H1 (cell line): ENCODE data around the gene LTF. TPM values are rescaled to one million over a fixed set of nuclear protein-coding genes. Genes with fewer than 3 reads are reported as not detected.
"Not testable (repeated sequence)": the region's sequence is repeated elsewhere in the genome, so short reads cannot be mapped to it uniquely, and the experiment has no call there.

ENCODE experiments used
- CTCF ChIA-PET: fragments of 300-600 bp; sonication (Branson Sonifier 250); formaldehyde crosslinking; loops from one replicate; lab custom pipeline; 2021; ENCODE audit not compliant: partially characterized antibody; lab: Charles Lee
- POLR2A ChIA-PET: fragments of 300-600 bp; sonication (Branson Sonifier 250); formaldehyde crosslinking; loops from one replicate; lab custom pipeline; 2021; ENCODE audit warnings: inconsistent platforms; ENCODE audit not compliant: partially characterized antibody; lab: Charles Lee
- DNase-seq, 2 experiments: peaks; one replicate each; pipeline versions ENCODE4 v3.0.0 to v3.0.0-alpha.2; 2010 to 2022; ENCODE audit warnings: low spot score in 2 of 2, low read depth in 1 of 2, mixed read lengths in 1 of 2
- FAIRE-seq: peaks from 2 replicates; lab custom pipeline; 2011; peaks lifted over from hg19 to GRCh38; lab: Jason Lieb, UNC
- H2AFZ ChIP-seq: 2 replicates; pipeline ENCODE4 v1.8.1; 2012; ENCODE audit warnings: low read length, inconsistent platforms
- H2AK5ac ChIP-seq: 2 replicates; pipeline ENCODE4 v1.6.1; 2013; ENCODE audit warnings: low read depth, low read length
- H2BK120ac ChIP-seq: replicated peaks from 2 replicates; pipeline ENCODE3; 2013; ENCODE audit warnings: low read depth, low read length, inconsistent platforms
- H2BK12ac ChIP-seq: 2 replicates; pipeline ENCODE4 v1.6.1; 2013; ENCODE audit warnings: low read depth, low read length
- H2BK15ac ChIP-seq: 2 replicates; pipeline ENCODE4 v1.6.1; 2013; ENCODE audit warnings: low read length
- H2BK20ac ChIP-seq: 2 replicates; pipeline ENCODE4 v1.6.1; 2013; ENCODE audit warnings: low read length
- H2BK5ac ChIP-seq: 2 replicates; pipeline ENCODE4 v1.6.1; 2013; ENCODE audit warnings: low read depth, low read length
- H3K14ac ChIP-seq: 2 replicates; pipeline ENCODE4 v1.6.1; 2013; ENCODE audit warnings: inconsistent platforms; ENCODE audit not compliant: insufficient read length
- H3K18ac ChIP-seq: 2 replicates; pipeline ENCODE4 v1.6.1; 2013; ENCODE audit warnings: low read length; ENCODE audit errors: extremely low read depth
- H3K23ac ChIP-seq: 2 replicates; pipeline ENCODE4 v1.6.1; 2013; ENCODE audit warnings: inconsistent platforms; ENCODE audit not compliant: insufficient read length
- H3K23me2 ChIP-seq: 2 replicates; pipeline ENCODE4 v1.6.1; 2013; ENCODE audit warnings: low read depth, low read length
- H3K27ac ChIP-seq: 2 replicates; pipeline ENCODE4 v1.6.1; 2011; ENCODE audit warnings: low read depth, low read length, inconsistent platforms
- H3K27me3 ChIP-seq, 4 experiments: replicated peaks in 1 of 4; 1 replicate in 1 of 4; 2 replicates in 3 of 4; pipeline versions ENCODE4 v1.6.1 to v1.8.1; 2011 to 2013; ENCODE audit warnings: low read length in 3 of 4, mild to moderate bottlenecking in 3 of 4, inconsistent platforms in 2 of 4, mixed read lengths in 2 of 4, moderate library complexity in 1 of 4; ENCODE audit not compliant: control insufficient read depth in 3 of 4, insufficient read depth in 3 of 4; ENCODE audit errors: extremely low read depth in 1 of 4
- H3K36me3 ChIP-seq, 4 experiments: 2 replicates each; pipeline versions ENCODE4 v1.6.1 to v1.8.1; 2011 to 2013; ENCODE audit warnings: mild to moderate bottlenecking in 4 of 4, low read length in 3 of 4, moderate library complexity in 2 of 4, control low read depth in 1 of 4, inconsistent platforms in 1 of 4; ENCODE audit not compliant: insufficient read depth in 4 of 4, control insufficient read depth in 2 of 4
- H3K4ac ChIP-seq: replicated peaks from 2 replicates; pipeline ENCODE3; 2013; ENCODE audit warnings: low read length, low read depth, mixed read lengths, inconsistent platforms; ENCODE audit not compliant: insufficient read length
- H3K4me1 ChIP-seq, 4 experiments: replicated peaks in 1 of 4; 1 replicate in 1 of 4; 2 replicates in 3 of 4; pipeline versions ENCODE4 v1.6.1 to v1.8.1; 2011 to 2013; ENCODE audit warnings: low read length in 3 of 4, inconsistent platforms in 2 of 4, mixed read lengths in 1 of 4; ENCODE audit not compliant: insufficient read depth in 4 of 4, control insufficient read depth in 3 of 4
- H3K4me2 ChIP-seq, 2 experiments: 2 replicates each; pipeline versions ENCODE4 v1.6.1 to v1.8.1; 2011 to 2013; ENCODE audit warnings: low read depth in 2 of 2, low read length in 2 of 2, control low read depth in 1 of 2, inconsistent platforms in 1 of 2, mild to moderate bottlenecking in 1 of 2; ENCODE audit not compliant: insufficient read depth in 1 of 2
- H3K4me3 ChIP-seq, 4 experiments: fragments of 200-600, 300-600 bp in 1 of 4; sonication (generic), shearing (Covaris generic), sonication (Bioruptor Twin) in 1 of 4; 2 replicates each; pipeline versions ENCODE4 v1.5.1 to v1.8.1; 2011 to 2016; ENCODE audit warnings: low read length in 4 of 4, low read depth in 3 of 4, control low read depth in 2 of 4, inconsistent platforms in 2 of 4, mild to moderate bottlenecking in 2 of 4, mixed read lengths in 1 of 4, moderate library complexity in 1 of 4; ENCODE audit not compliant: insufficient read depth in 2 of 4; ENCODE audit errors: extremely low read depth in 1 of 4
- H3K56ac ChIP-seq: replicated peaks from 2 replicates; pipeline ENCODE3; 2013; ENCODE audit warnings: low read depth, mild to moderate bottlenecking, mixed read lengths, low read length, inconsistent platforms; ENCODE audit not compliant: insufficient read length
- H3K79me1 ChIP-seq: 2 replicates; pipeline ENCODE4 v1.6.1; 2013; ENCODE audit warnings: low read depth, low read length, control low read depth
- H3K79me2 ChIP-seq, 2 experiments: 2 replicates each; pipeline versions ENCODE4 v1.6.1 to v1.8.1; 2012 to 2013; ENCODE audit warnings: low read length in 2 of 2, mild to moderate bottlenecking in 2 of 2, inconsistent platforms in 1 of 2; ENCODE audit not compliant: insufficient read depth in 2 of 2, control insufficient read depth in 1 of 2
- H3K9ac ChIP-seq, 4 experiments: replicated peaks in 1 of 4; 1 replicate in 1 of 4; 2 replicates in 3 of 4; pipeline versions ENCODE4 v1.6.1 to v1.8.1; 2011 to 2013; ENCODE audit warnings: low read depth in 3 of 4, low read length in 3 of 4, control low read depth in 2 of 4, mild to moderate bottlenecking in 2 of 4, moderate library complexity in 2 of 4, inconsistent platforms in 1 of 4; ENCODE audit errors: extremely low read depth in 1 of 4
- H3K9me3 ChIP-seq, 2 experiments: 2 replicates each; pipeline versions ENCODE4 v1.6.1 to v1.8.1; 2012 to 2013; ENCODE audit warnings: mild to moderate bottlenecking in 2 of 2, moderate library complexity in 2 of 2, control low read depth in 1 of 2, inconsistent platforms in 1 of 2, low read depth in 1 of 2, low read length in 1 of 2, mixed read lengths in 1 of 2; ENCODE audit not compliant: insufficient read depth in 2 of 2
- H4K20me1 ChIP-seq, 2 experiments: replicated peaks in 1 of 2; 2 replicates each; pipeline versions ENCODE3 to v1.8.1; 2011 to 2013; ENCODE audit warnings: inconsistent platforms in 2 of 2, low read length in 2 of 2, mild to moderate bottlenecking in 1 of 2; ENCODE audit not compliant: insufficient read depth in 2 of 2, control insufficient read depth in 1 of 2
- H4K5ac ChIP-seq: 2 replicates; pipeline ENCODE4 v1.6.1; 2013; ENCODE audit warnings: low read length, low read depth, mixed read lengths, inconsistent platforms; ENCODE audit not compliant: insufficient read length
- H4K8ac ChIP-seq: 2 replicates; pipeline ENCODE4 v1.8.0; 2013; ENCODE audit warnings: mild to moderate bottlenecking, moderate library complexity, low read length, inconsistent platforms; ENCODE audit not compliant: insufficient read depth; ENCODE audit errors: extremely low read depth
- H4K91ac ChIP-seq: replicated peaks from 2 replicates; pipeline ENCODE3; 2013; ENCODE audit warnings: low read length, mixed read lengths, inconsistent platforms; ENCODE audit not compliant: insufficient read length
- WGBS, 2 experiments: shearing (Covaris generic) in 1 of 2; methylation state at CpG; one replicate each; pipeline versions ENCODE4 v1.1.6 to v1.1.7; 2013 to 2015; ENCODE audit warnings: low lambda C conversion rate in 2 of 2, mixed read lengths in 2 of 2, inconsistent platforms in 1 of 2, low coverage in 1 of 2, missing lambda C conversion rate in 1 of 2; ENCODE audit not compliant: insufficient replicate concordance in 2 of 2, insufficient coverage in 1 of 2, insufficient read length in 1 of 2; ENCODE audit errors: extremely low coverage in 1 of 2, missing lambda C conversion rate in 1 of 2; 5-methylcytosine and 5-hydroxymethylcytosine counted together
- polyA plus RNA-seq, 7 experiments: library from polyadenylated mRNA; depleted of rRNA in 3 of 7; stranded (reverse) in 5 of 7; unstranded in 2 of 7; fragments of >200 nt in 5 of 7; fragments of 200-250 nt in 2 of 7; gene quantifications; 1 replicate in 5 of 7; 2 replicates in 1 of 7; 4 replicates in 1 of 7; pipeline versions ENCODE4 v1.2.1 to v1.2.3, GENCODE V29; 2011 to 2013; ENCODE audit warnings: missing spikeins in 2 of 7, mixed read lengths in 2 of 7
- total RNA-seq: library from RNA; stranded (reverse); fragmentation: NEBNext Ultra II Directional; extraction: Animal tissue kit (Norgen Biotek cat#: 25700); gene quantifications from 2 replicates; pipeline ENCODE4 v1.2.1, GENCODE V29; 2021

LTF gene
- total and polyA plus RNA-seq, 2 of the 8 experiments (the other 6 are each of a cell fraction or from before 2014, with no cell fraction given): 0.23 to 0.99 TPM

GRCh38 chr3:46426476-46426875 is 38.2 kb downstream of the LTF start:
- H3K27me3 ChIP-seq, H3K9me3 ChIP-seq, H3K9ac ChIP-seq, POLR2A ChIA-PET, H4K5ac ChIP-seq, H3K14ac ChIP-seq, H3K56ac ChIP-seq, H3K4me3 ChIP-seq, H4K20me1 ChIP-seq, H2BK12ac ChIP-seq, H4K8ac ChIP-seq, H4K91ac ChIP-seq, H2BK5ac ChIP-seq, H3K18ac ChIP-seq, H3K23me2 ChIP-seq, H2BK20ac ChIP-seq, FAIRE-seq, H2AK5ac ChIP-seq, H3K79me1 ChIP-seq, H3K27ac ChIP-seq, H3K23ac ChIP-seq, H3K4ac ChIP-seq, H3K4me1 ChIP-seq, H2BK120ac ChIP-seq, H3K36me3 ChIP-seq, H3K4me2 ChIP-seq, DNase-seq, H2BK15ac ChIP-seq, H3K79me2 ChIP-seq: not testable (repeated sequence)
- H2AFZ ChIP-seq: 0 out of 2 replicates have a peak overlapping the region, but pooled peaks have one; percentile 38
- CTCF ChIA-PET: interaction anchor here (0.7 to 4.6 kb wide), 12 partner anchors 13 to 348 kb away, joined by 3 to 31 read pairs (median 5); partner anchors contain the start of genes CCR5, CCR5AS and CCRL2
- 84% methylated on average over 4 of the region's 4 CpGs; no CpG with 5 or more reads in 1 of the 2 experiments for WGBS, 2 experiments
